22Rv1 (cell line): ENCODE results near the gene FOXD3.

ENCODE experiments used
- CTCF ChIP-seq: fragments of 450-650 bp; IDR thresholded peaks from 2 replicates; pipeline ENCODE4 v1.5.1; 2017; ENCODE audit warnings: mild to moderate bottlenecking
- ZFX ChIP-seq: fragments of 450-650 bp; IDR thresholded peaks from 2 replicates; pipeline ENCODE4 v1.6.1; 2017; ENCODE audit warnings: antibody characterized with exemption, borderline replicate concordance

DNA sequence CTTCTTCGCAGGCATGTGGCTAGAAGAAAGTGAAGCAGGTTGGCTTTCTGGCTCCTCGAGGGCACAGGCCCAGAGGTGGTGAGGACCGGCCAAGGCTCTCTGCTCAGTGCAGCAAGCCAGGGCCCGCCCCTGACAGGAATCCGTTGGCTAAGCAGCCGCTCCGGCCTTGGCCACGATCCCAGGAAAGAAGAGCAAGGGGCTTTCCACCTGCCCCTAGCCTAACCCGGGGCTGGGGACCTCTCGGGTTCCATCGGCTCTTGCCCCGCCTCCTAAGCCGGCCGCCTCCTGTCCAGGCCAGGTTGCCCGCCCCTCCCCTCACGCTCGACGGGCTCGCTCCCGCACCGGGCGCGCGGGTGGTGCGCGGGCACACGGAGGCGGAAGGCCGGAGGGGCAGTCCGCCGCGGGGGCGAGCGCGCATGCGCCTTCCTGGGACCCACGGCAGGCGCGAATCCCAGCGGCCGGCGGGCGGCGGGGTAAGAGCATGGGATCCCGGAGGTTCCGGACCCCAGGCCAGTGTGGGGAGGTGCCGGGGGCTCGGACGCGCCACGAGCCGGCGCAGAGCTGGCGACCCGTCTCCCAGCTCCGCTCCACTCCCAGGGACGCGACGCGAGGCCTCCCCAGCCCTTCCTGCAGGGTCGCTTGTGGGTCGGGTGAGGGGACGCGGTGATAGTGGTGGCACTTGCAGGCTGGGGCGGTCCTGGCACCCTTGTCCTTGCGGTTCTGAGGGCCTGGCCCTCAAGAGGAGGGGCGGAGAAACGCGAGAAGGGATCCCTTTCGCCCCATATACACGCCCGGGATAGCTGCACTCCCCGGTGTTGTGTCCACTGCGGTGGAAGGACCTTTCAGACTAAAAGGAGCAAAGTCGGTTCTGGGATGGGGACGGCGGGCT is 45.1 kb downstream of the FOXD3 start, which contains the start of gene ALG6:
- TF ChIP-seq CTCF (0 out of 2 replicates have a peak, but pooled peaks have one; percentile 11), ZFX (no peak)
